BJ (cell line): ENCODE data around the gene GABBR2. TPM values are rescaled to one million over a fixed set of nuclear protein-coding genes. Genes with fewer than 3 reads are reported as not detected.

Experiments used
- CTCF ChIA-PET: fragments of 350-600 bp; formaldehyde crosslinking; extraction: SDS; loops from one replicate; lab custom pipeline; 2021; ENCODE audit warnings: antibody characterized with exemption, inconsistent platforms; lab: Yijun Ruan, JAX
- POLR2A ChIA-PET: fragments of 300-600 bp; sonication (Branson Sonifier 250); formaldehyde crosslinking; extraction: SDS; loops from one replicate; lab custom pipeline; 2021; ENCODE audit warnings: antibody characterized with exemption; lab: Charles Lee
- DNase-seq: peaks from one replicate; pipeline ENCODE4 v3.0.0-alpha.2; 2011; ENCODE audit warnings: low read depth
- H3K27me3 ChIP-seq: 2 replicates; pipeline ENCODE4 v1.6.0; 2011; ENCODE audit warnings: low read length; ENCODE audit not compliant: control insufficient read depth, insufficient read depth
- H3K36me3 ChIP-seq: 2 replicates; pipeline ENCODE4 v1.5.1; 2011; ENCODE audit warnings: low read length; ENCODE audit not compliant: control insufficient read depth, insufficient read depth
- H3K4me3 ChIP-seq: 2 replicates; pipeline ENCODE4 v1.5.1; 2011; ENCODE audit warnings: low read depth, mild to moderate bottlenecking, control low read depth, low read length
- CTCF ChIP-seq: IDR thresholded peaks from 2 replicates; pipeline ENCODE4 v1.5.1; 2011; ENCODE audit warnings: low read depth, mild to moderate bottlenecking, control low read depth, inconsistent platforms, low read length, moderate library complexity; ENCODE audit not compliant: insufficient read depth
- polyA plus RNA-seq: library from polyadenylated mRNA; depleted of rRNA; stranded (reverse); fragments of >200 nt; gene quantifications from 2 replicates; pipeline ENCODE4 v1.2.3, GENCODE V29; 2011

The GABBR2 gene
- polyA plus RNA-seq, 1 experiment = 1.6 TPM

DNA sequence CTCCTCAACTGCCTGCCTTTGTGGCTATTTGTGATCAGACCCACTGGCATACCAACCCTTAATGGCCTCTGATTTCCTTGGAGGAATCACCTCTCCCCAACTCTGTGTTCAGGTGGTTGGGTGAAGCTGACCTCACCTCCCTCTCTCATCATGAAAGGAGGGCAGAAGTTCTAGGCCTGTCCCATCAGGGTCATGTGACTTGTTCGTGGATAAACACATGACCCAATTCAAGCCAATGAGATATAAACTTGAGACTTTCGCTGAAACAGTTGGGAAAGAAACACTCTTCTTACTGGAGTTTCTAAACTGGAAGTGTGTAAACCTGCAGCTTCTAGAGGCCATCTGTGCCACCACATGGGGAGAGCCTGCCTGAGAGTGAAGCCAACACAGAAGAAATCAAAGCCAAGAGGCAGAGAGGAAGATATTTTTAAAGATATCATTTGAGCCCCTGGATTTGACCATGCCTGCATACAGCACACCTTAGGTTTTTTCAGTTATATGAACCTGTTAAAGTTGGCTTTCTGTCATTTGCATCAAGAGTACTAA lies 5.8 kb downstream of the GABBR2 start:
- Histone ChIP-seq H3K27me3 (peaks cover 16% of the 10 kb centered on the region), H3K4me3 (no peak overlapping the region), H3K36me3 (no peaks in the 10 kb centered on the region)
- ChIA-PET CTCF (interaction anchor here (0.6 kb wide), 1 partner anchor 419 kb away, joined by 3 read pairs; no protein-coding TSS in a partner anchor), POLR2A (no interaction called here)
- no peak for TF ChIP-seq CTCF
- DNase-seq = no peak

DNA sequence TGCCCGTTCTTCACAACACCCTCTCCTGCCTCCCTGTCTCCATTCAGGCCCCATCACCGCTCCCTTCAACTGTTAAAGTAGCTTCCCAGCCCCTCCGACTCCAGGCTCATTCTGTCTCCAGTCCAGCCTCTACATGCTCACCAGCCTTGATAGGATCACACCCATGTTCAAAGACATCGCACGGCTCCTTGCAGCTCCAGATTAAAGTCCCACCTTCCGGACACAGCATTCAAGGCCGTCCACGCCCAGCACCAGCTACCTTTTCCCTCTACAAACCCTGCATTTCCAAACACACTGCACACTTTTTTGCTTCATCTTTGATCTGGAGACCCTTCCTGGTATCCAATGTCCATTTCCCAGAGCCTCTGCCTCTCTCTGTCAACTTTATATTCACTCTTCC lies 6.4 kb downstream of the GABBR2 start:
- H3K36me3 ChIP-seq = no peaks in the 10 kb centered on the region
- no peak for DNase-seq
- ChIA-PET POLR2A (no interaction called here), CTCF (no interaction called here)
- no peak for TF ChIP-seq CTCF
- H3K27me3 ChIP-seq = peaks cover 15% of the 10 kb centered on the region
- H3K4me3 ChIP-seq = no peak overlapping the region

DNA sequence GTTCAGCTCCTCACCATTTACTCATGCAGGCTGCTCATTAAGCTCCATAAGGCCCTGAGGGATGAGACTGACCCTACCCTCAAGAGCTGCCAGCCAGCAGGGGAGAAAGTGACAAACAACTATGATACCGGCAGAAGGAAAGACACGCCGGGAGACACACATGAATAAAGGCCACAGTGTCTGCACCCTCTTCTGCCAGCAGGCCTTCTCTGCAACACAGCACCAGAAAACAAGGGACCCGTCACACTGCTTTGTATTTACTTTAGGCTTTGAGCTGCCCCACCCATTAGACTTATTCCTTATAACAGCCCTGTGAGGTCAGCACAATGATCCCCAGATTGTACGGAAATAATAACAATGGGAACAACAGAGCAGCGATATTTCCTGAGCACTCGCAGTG lies 7.2 kb downstream of the GABBR2 start:
- CTCF ChIA-PET = interaction anchor here (0.6 to 0.8 kb wide), 2 partner anchors 246 to 386 kb away, joined by 4 read pairs; no protein-coding TSS in a partner anchor
- POLR2A ChIA-PET = no interaction called here
- H3K27me3 ChIP-seq = peaks cover 13% of the 10 kb centered on the region

GRCh38 chr9:98700801-98701200 lies 7.9 kb downstream of the GABBR2 start:
- Histone ChIP-seq H3K36me3 (no peaks in the 10 kb centered on the region), H3K27me3 (peaks cover 10% of the 10 kb centered on the region), H3K4me3 (no peak overlapping the region)
- ChIA-PET CTCF (interaction anchor here (0.8 to 2.6 kb wide), 2 partner anchors 385 kb away, joined by 4 to 7 read pairs; no protein-coding TSS in a partner anchor), POLR2A (no interaction called here)
- DNase-seq = no peak
- TF ChIP-seq CTCF = no peak

More for the DNA sequence above, 7.2 kb downstream of the GABBR2 start:
- DNase-seq = no peak
- no peak for TF ChIP-seq CTCF
- no peak overlapping the region for H3K4me3 ChIP-seq
- H3K36me3 ChIP-seq = no peaks in the 10 kb centered on the region

GRCh38 chr9:98698856-98699255 lies 9.9 kb downstream of the GABBR2 start:
- ChIA-PET CTCF (interaction anchor here (1.2 to 2.6 kb wide), 3 partner anchors 17 to 383 kb away, joined by 3 to 7 read pairs (median 4); no protein-coding TSS in a partner anchor), POLR2A (no interaction called here)
- no peak for TF ChIP-seq CTCF
- no peak for DNase-seq
- H3K27me3 ChIP-seq = peaks cover 7% of the 10 kb centered on the region
- no peaks in the 10 kb centered on the region for H3K36me3 ChIP-seq
- no peak overlapping the region for H3K4me3 ChIP-seq
